HepG2 (cell line): ENCODE measurements around the gene PBX1. TPM values are rescaled to one million over a fixed set of nuclear protein-coding genes. Genes with fewer than 3 reads are reported as not detected.

ENCODE experiments used
- DNMT3B ChIP-seq: conservative IDR thresholded peaks from 2 replicates; pipeline ENCODE4 v1.6.1; 2016; ENCODE audit warnings: missing biosample characterization, control low read depth
- ETS1 ChIP-seq: sonication (generic); formaldehyde crosslinking; IDR thresholded peaks from 2 replicates; pipeline ENCODE4 v1.4.0; 2020; ENCODE audit warnings: missing genetic modification reagents
- FLYWCH1 ChIP-seq: sonication (generic); formaldehyde crosslinking; IDR thresholded peaks from 2 replicates; pipeline ENCODE4 v1.8.1; 2023; ENCODE audit warnings: mild to moderate bottlenecking, missing genetic modification reagents
- HES4 ChIP-seq: sonication (generic); formaldehyde crosslinking; IDR thresholded peaks from 2 replicates; pipeline ENCODE4 v1.9.0; 2021; ENCODE audit warnings: mild to moderate bottlenecking, missing genetic modification reagents, borderline replicate concordance
- MED13 ChIP-seq: sonication (generic); formaldehyde crosslinking; IDR thresholded peaks from 2 replicates; pipeline ENCODE4 v1.5.0; 2020; ENCODE audit warnings: missing genetic modification reagents
- POGK ChIP-seq: sonication (generic); formaldehyde crosslinking; conservative IDR thresholded peaks from 2 replicates; pipeline ENCODE4 v1.8.0; 2022; ENCODE audit warnings: mild to moderate bottlenecking, moderate library complexity, missing genetic modification reagents
- TFDP1 ChIP-seq: IDR thresholded peaks from 2 replicates; pipeline ENCODE4 v1.6.1; 2016; ENCODE audit warnings: missing compliant biosample characterization, missing genetic modification reagents, borderline replicate concordance
- ZBTB49 ChIP-seq: sonication (generic); formaldehyde crosslinking; IDR thresholded peaks from 2 replicates; pipeline ENCODE4 v1.4.0; 2020; ENCODE audit warnings: missing genetic modification reagents, borderline replicate concordance
- ZNF407 ChIP-seq: sonication (generic); formaldehyde crosslinking; IDR thresholded peaks from one replicate; pipeline ENCODE4 v1.5.1; 2020; ENCODE audit warnings: mild to moderate bottlenecking, missing genetic modification reagents; ENCODE audit errors: not compliant biosample characterization
- polyA plus RNA-seq, 8 experiments: library from polyadenylated mRNA; depleted of rRNA in 3 of 8; stranded (reverse) in 7 of 8; unstranded in 1 of 8; fragments of >200 nt; fragmentation: Illumina TruSeq in 4 of 8; extraction: Trizol in 4 of 8; gene quantifications; 2 replicates each; pipeline versions ENCODE4 v1.2.1 to v1.2.3, GENCODE V29; 2011 to 2016; ENCODE audit warnings: low read depth in 4 of 8, missing spikeins in 1 of 8, mixed read lengths in 1 of 8; ENCODE audit not compliant: insufficient read depth in 1 of 8
- total RNA-seq, 5 experiments: library from RNA; depleted of rRNA; stranded (reverse); fragments of >200 nt; fragmentation: Illumina TruSeq; extraction: Trizol; gene quantifications; 2 replicates each; pipeline ENCODE4 v1.2.3, GENCODE V29; 2016; ENCODE audit warnings: low read depth in 1 of 5

Gene PBX1
- total and polyA plus RNA-seq, 2 of the 13 experiments (the other 11 are each of a cell fraction or from before 2014, with no cell fraction given): 0.24 TPM; not detected in 1

GRCh38 chr1:164824542-164824941 is 265.6 kb downstream of the PBX1 start (continued):
- no peak for TF ChIP-seq ZNF407
- no peak for TF ChIP-seq DNMT3B (CRISPR knock-in tag)
- TF ChIP-seq POGK (CRISPR knock-in tag): no peak
- no peak for TF ChIP-seq ZBTB49
- no peak for TF ChIP-seq HES4 (CRISPR knock-in tag)
- no peak for TF ChIP-seq ETS1 (CRISPR knock-in tag)
- TF ChIP-seq TFDP1: no peak
- TF ChIP-seq MED13 (CRISPR knock-in tag): no peak
- no peak for TF ChIP-seq FLYWCH1 (CRISPR knock-in tag)
